Measurements from ENCODE around the gene EN2. TPM values are rescaled to one million over a fixed set of nuclear protein-coding genes. Genes with fewer than 3 reads are reported as not detected.

Gene EN2
- total and polyA plus RNA-seq, 3 donors from 2014 or later, result 0.81 to 1.6 (median 1.6) TPM

DNA sequence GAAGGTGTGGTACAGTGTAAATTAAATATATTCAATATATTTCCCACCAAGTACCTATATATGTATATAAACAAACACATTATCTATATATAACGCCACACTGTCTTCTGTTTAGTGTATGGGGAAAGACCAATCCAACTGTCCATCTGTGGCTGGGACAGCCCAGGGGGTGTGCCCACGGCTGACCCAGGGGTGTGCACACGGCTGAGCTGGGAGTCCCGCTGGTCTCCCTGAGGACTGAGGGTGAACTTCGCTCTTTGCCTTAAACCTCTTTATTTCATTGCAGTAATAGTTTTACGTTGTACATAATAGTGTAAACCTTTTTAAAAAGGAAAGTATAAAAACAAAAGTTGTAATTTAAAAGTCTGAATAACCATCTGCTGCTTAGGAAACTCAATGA, 6.3 kb downstream of the EN2 start:
- TF ChIP-seq POLR2A (IDR thresholded peaks at IDR 0.05) (no peak), CTCF (IDR thresholded peaks at IDR 0.05) (no peak)
- Histone ChIP-seq H3K36me3 (ENCODE audit: low read depth, missing control alignments) (no peaks in the 10 kb centered on the region), H3K27me3 (peaks cover 4% of the 10 kb centered on the region), H3K4me1 (peaks cover 8% of the 10 kb centered on the region), H3K9me3 (no peaks in the 10 kb centered on the region), H3K27ac (no peak overlapping the region), H3K4me3 (no peak overlapping the region)
- no peak for DNase-seq
- 34 to 42% methylated on average over 6 of the region's 6 CpGs for WGBS, 2 donors
- intact Hi-C loops (cut with DNase I; ENCODE audit: low total_unique reads), result no loop called here

DNA sequence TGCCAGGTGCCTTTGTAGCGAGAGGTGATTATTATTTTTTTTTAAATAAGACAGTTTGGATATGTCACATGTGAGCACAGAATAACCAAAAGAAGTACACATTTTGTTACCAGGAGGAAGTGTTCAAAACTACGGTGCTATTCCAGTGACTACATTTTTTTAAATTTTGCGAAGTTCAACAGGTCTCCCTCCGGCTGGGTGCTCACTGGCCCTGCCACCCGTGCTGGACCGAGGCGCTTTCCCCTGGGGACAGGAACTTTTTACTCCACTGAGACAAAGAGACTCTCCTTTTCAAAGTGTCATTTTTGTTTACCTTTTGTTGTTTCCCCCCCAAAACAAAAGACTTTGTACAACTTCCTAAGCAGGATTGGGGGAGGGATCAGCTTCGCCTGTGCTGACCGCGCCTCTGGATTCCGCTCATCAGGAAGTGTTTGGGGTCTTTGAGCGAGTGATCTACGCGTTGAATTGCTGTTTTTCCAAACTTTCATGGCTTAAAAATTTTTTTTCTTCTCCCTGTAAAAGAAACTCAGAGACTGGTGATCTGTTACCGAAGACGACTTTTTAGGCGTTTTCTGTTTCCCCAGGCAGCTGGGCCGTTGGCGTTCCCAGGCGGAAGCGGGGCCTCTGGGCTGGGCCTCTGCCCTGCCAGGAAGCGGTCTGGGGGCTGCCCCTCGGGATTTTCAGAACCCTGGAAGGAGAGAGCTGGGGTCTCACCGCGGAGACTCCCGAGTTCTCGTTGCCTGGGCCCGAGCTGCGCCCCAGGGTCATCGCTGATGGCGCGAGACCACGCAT, 7.2 kb downstream of the EN2 start:
- intact Hi-C loops (cut with DNase I; ENCODE audit: low total_unique reads), result no loop called here
- H3K9me3 ChIP-seq, result no peaks in the 10 kb centered on the region
- H3K4me3 ChIP-seq, result no peak overlapping the region
- TF ChIP-seq CTCF (IDR thresholded peaks at IDR 0.05) (no peak), POLR2A (IDR thresholded peaks at IDR 0.05) (no peak)
- 13 to 14% methylated on average over 33 of the region's 33 CpGs for WGBS, 2 donors
- DNase-seq, result no peak
- H3K27ac ChIP-seq, result no peak overlapping the region
- H3K27me3 ChIP-seq, result no peaks in the 10 kb centered on the region
- H3K36me3 ChIP-seq (ENCODE audit: low read depth, missing control alignments), result no peaks in the 10 kb centered on the region
- peaks cover 8% of the 10 kb centered on the region for H3K4me1 ChIP-seq

GRCh38 chr7:155465761-155466141, 7.8 kb downstream of the EN2 start:
- Histone ChIP-seq H3K4me1 (peaks cover 8% of the 10 kb centered on the region), H3K36me3 (ENCODE audit: low read depth, missing control alignments) (no peaks in the 10 kb centered on the region), H3K27ac (no peak overlapping the region), H3K27me3 (no peaks in the 10 kb centered on the region), H3K4me3 (no peak overlapping the region), H3K9me3 (no peaks in the 10 kb centered on the region)
- intact Hi-C loops (cut with DNase I; ENCODE audit: low total_unique reads), result no loop called here
- DNase-seq, result no peak
- WGBS, 2 donors, result 12 to 15% methylated on average over 9 of the region's 9 CpGs
- TF ChIP-seq POLR2A (IDR thresholded peaks at IDR 0.05), result no peak
- TF ChIP-seq CTCF (IDR thresholded peaks at IDR 0.05), result no peak

- TF ChIP-seq CTCF (IDR thresholded peaks at IDR 0.05), result no peak
- TF ChIP-seq POLR2A (IDR thresholded peaks at IDR 0.05), result no peak
- intact Hi-C loops (cut with DNase I; ENCODE audit: low total_unique reads), result no loop called here
- WGBS, 2 donors, result 4 to 7% methylated on average over 13 to 42 of the region's 42 CpGs
- H3K4me1 ChIP-seq, result peaks cover 8% of the 10 kb centered on the region
- no peaks in the 10 kb centered on the region for H3K9me3 ChIP-seq
- H3K36me3 ChIP-seq (ENCODE audit: low read depth, missing control alignments), result no peaks in the 10 kb centered on the region
- H3K27me3 ChIP-seq, result no peaks in the 10 kb centered on the region
- no peak overlapping the region for H3K27ac ChIP-seq
- peak overlapping the region in 1 of 2 donors; percentile 53 for H3K4me3 ChIP-seq
- DNase-seq, result no peak
Observed at GRCh38 chr7:155466142-155466813, 8.3 kb downstream of the EN2 start.
